Pons (tissue), 1 donor: ENCODE data around the gene ADAM17.
"Not testable (repeated sequence)": the region's sequence is repeated elsewhere in the genome, so short reads cannot be mapped to it uniquely, and the experiment has no call there.

Source experiments
- DNase-seq: peaks from one replicate; pipeline ENCODE4 v3.0.0-alpha.2; 2016; ENCODE audit warnings: low spot score

ADAM17 gene

GRCh38 chr2:9555297-9556120 is at the start of gene ADAM17:
Gene ADAM17 (minus strand): TSS chr2:9555830. CDS start chr2:9555605, 225 bp downstream.
- DNase-seq, result peak; percentile 90

GRCh38 chr2:9602412-9602811 is 46.8 kb upstream of the ADAM17 start:
- no peak for DNase-seq

GRCh38 chr2:9601397-9601796 is 45.8 kb upstream of the ADAM17 start:
- DNase-seq, result no peak

GRCh38 chr2:9599430-9599829 is 43.8 kb upstream of the ADAM17 start:
- DNase-seq, result no peak

- DNase-seq, result no peak
Measured at GRCh38 chr2:9596621-9597311, 41.1 kb upstream of the ADAM17 start.

GRCh38 chr2:9595746-9596145 is 40.1 kb upstream of the ADAM17 start:
- DNase-seq, result no peak

- not testable (repeated sequence) for DNase-seq
Measured at GRCh38 chr2:9595256-9595655, 39.6 kb upstream of the ADAM17 start.

- DNase-seq, result no peak
Measured at GRCh38 chr2:9594366-9595054, 38.9 kb upstream of the ADAM17 start.

GRCh38 chr2:9593925-9594324 is 38.3 kb upstream of the ADAM17 start:
- DNase-seq, result no peak

GRCh38 chr2:9592699-9593098 is 37.1 kb upstream of the ADAM17 start:
- DNase-seq, result no peak

- no peak for DNase-seq
Measured at GRCh38 chr2:9590641-9591040, 35.0 kb upstream of the ADAM17 start.

- DNase-seq, result no peak
Measured at GRCh38 chr2:9586465-9586864, 30.8 kb upstream of the ADAM17 start.

- DNase-seq, result no peak
Measured at GRCh38 chr2:9585486-9585885, 29.9 kb upstream of the ADAM17 start.

- DNase-seq, result not testable (repeated sequence)
Measured at GRCh38 chr2:9584902-9585301, 29.3 kb upstream of the ADAM17 start.

GRCh38 chr2:9582624-9583023 is 27.0 kb upstream of the ADAM17 start:
- no peak for DNase-seq

- no peak for DNase-seq
Measured at GRCh38 chr2:9578467-9579235, 23.0 kb upstream of the ADAM17 start.

GRCh38 chr2:9574331-9574730 is 18.7 kb upstream of the ADAM17 start:
- no peak for DNase-seq

GRCh38 chr2:9573840-9574239 is 18.2 kb upstream of the ADAM17 start:
- DNase-seq, result no peak

GRCh38 chr2:9573013-9573720 is 17.5 kb upstream of the ADAM17 start:
- DNase-seq, result no peak

- DNase-seq, result no peak
Measured at GRCh38 chr2:9570182-9571060, 14.8 kb upstream of the ADAM17 start.
